GM04504 (cell line): ENCODE data around the gene P2RY2.

Experiments
- DNase-seq: peaks from one replicate; pipeline ENCODE4 v3.0.0-alpha.2; 2012; ENCODE audit warnings: low read depth

Gene P2RY2

GRCh38 chr11:73205661-73206343 lies 12.3 kb upstream of the P2RY2 start:
- no peak for DNase-seq

- DNase-seq, result no peak
Observed at GRCh38 chr11:73206801-73207200, 11.3 kb upstream of the P2RY2 start.

- DNase-seq, result no peak
Observed at GRCh38 chr11:73209892-73210291, 8.2 kb upstream of the P2RY2 start.

- DNase-seq, result no peak
Observed at GRCh38 chr11:73210916-73211667, 7.0 kb upstream of the P2RY2 start.

GRCh38 chr11:73213196-73214143 lies 4.6 kb upstream of the P2RY2 start:
- DNase-seq, result no peak

GRCh38 chr11:73215191-73216134 lies 2.6 kb upstream of the P2RY2 start:
- no peak for DNase-seq

GRCh38 chr11:73216465-73216864 lies 1.6 kb upstream of the P2RY2 start:
- no peak for DNase-seq

- DNase-seq, result no peak
Observed at GRCh38 chr11:73217131-73217809, 811 bp upstream of the P2RY2 start.

GRCh38 chr11:73217810-73218105 lies 323 bp upstream of the P2RY2 start:
- no peak for DNase-seq

- DNase-seq, result no peak
Observed at GRCh38 chr11:73218830-73219215, 742 bp downstream of the P2RY2 start.

- DNase-seq, result no peak
Observed at GRCh38 chr11:73219396-73220285, 1.6 kb downstream of the P2RY2 start.

GRCh38 chr11:73221451-73221850 lies 3.4 kb downstream of the P2RY2 start:
- DNase-seq, result no peak

- DNase-seq, result no peak
Observed at GRCh38 chr11:73221996-73222395, 3.9 kb downstream of the P2RY2 start.

GRCh38 chr11:73223998-73224730 lies 6.1 kb downstream of the P2RY2 start:
- DNase-seq, result no peak

- no peak for DNase-seq
Observed at GRCh38 chr11:73225001-73225686, 7.1 kb downstream of the P2RY2 start.

GRCh38 chr11:73225851-73226250 lies 7.8 kb downstream of the P2RY2 start:
- DNase-seq, result no peak

GRCh38 chr11:73226297-73227006 lies 8.4 kb downstream of the P2RY2 start:
- DNase-seq, result no peak

GRCh38 chr11:73227571-73228211 lies 9.6 kb downstream of the P2RY2 start:
- no peak for DNase-seq
